Body of pancreas (tissue), 4 donors: Measurements from ENCODE around the gene KRT76. TPM values are rescaled to one million over a fixed set of nuclear protein-coding genes. Genes with fewer than 3 reads are reported as not detected.

Source experiments
- ATAC-seq: fragments of 150-250 bp; one replicate; pipeline ENCODE4 v1.9.1; 2016
- DNase-seq, 4 donors: peaks; one replicate each; pipeline ENCODE4 v3.0.0-alpha.2; 2019
- H3K27ac ChIP-seq, 4 donors: fragments of 200-600 bp; sonication (generic); 1 replicate in 3 of 4; 2 replicates in 1 of 4; pipeline versions ENCODE4 v1.5.1 to v1.6.1; 2016 to 2019; ENCODE audit warnings: mild to moderate bottlenecking in 1 of 4, mixed read lengths in 1 of 4, moderate library complexity in 1 of 4
- H3K27me3 ChIP-seq, 2 donors: fragments of 200-600 bp; sonication (generic); one replicate each; pipeline ENCODE4 v1.6.0; 2016; ENCODE audit warnings: mild to moderate bottlenecking in 1 of 2
- H3K36me3 ChIP-seq, 2 donors: fragments of 200-600 bp; sonication (generic); replicated peaks in 1 of 2; 2 replicates each; pipeline ENCODE4 v1.5.1; 2016; ENCODE audit warnings: low read depth in 2 of 2; ENCODE audit not compliant: insufficient read depth in 1 of 2
- H3K4me1 ChIP-seq: fragments of 200-600 bp; sonication (generic); one replicate; pipeline ENCODE4 v1.6.0; 2016
- H3K4me3 ChIP-seq, 2 donors: fragments of 200-600 bp; sonication (generic); 1 replicate in 1 of 2; 2 replicates in 1 of 2; pipeline ENCODE4 v1.5.1; 2016 to 2019
- H3K9me3 ChIP-seq, 3 donors: fragments of 200-600 bp; sonication (generic); 1 replicate in 2 of 3; 2 replicates in 1 of 3; pipeline ENCODE4 v1.5.1; 2016
- CTCF ChIP-seq, 7 experiments: fragments of 450-650 bp in 4 of 7; fragments of 200-600 bp in 3 of 7; sonication (generic) in 3 of 7; IDR thresholded peaks; one replicate each; pipeline ENCODE4 v1.5.1; 2016 to 2019; ENCODE audit warnings: antibody characterized with exemption in 7 of 7
- POLR2A ChIP-seq, 3 donors: fragments of 450-650 bp; IDR thresholded peaks; one replicate each; pipeline ENCODE4 v1.6.1; 2016; ENCODE audit warnings: antibody characterized with exemption in 3 of 3, mild to moderate bottlenecking in 2 of 3
- WGBS, 2 donors: methylation state at CpG; one replicate each; pipeline ENCODE4 v1.1.5; 2017; 5-methylcytosine and 5-hydroxymethylcytosine counted together
- intact Hi-C: fragments of 100-400 bp; cut with DNase I; formaldehyde crosslinking; loops from one replicate; pipeline ENCODE4 v1.15.1; 2023
- total RNA-seq, 2 donors: library from RNA; depleted of rRNA; stranded (reverse); fragments of >200 nt; gene quantifications; one replicate each; pipeline ENCODE4 v1.1.0, GENCODE V29; 2016

KRT76 gene
- total RNA-seq, 2 donors from 2014 or later, result not detected

- intact Hi-C loops, result no loop called here
- 72 to 89% methylated on average over 5 to 7 of the region's 7 CpGs for WGBS, 2 donors
- Histone ChIP-seq H3K27ac (no peak overlapping the region), H3K9me3 (no peaks in the 10 kb centered on the region), H3K36me3 (no peaks in the 10 kb centered on the region), H3K4me3 (no peak overlapping the region), H3K27me3 (no peaks in the 10 kb centered on the region), H3K4me1 (no peaks in the 10 kb centered on the region)
- ATAC-seq (no peak), DNase-seq (no peak)
- TF ChIP-seq CTCF (IDR thresholded peaks at IDR 0.05) (no peak), POLR2A (IDR thresholded peaks at IDR 0.05) (no peak)
Observed at GRCh38 chr12:52819731-52820510, 42.8 kb upstream of the KRT76 start.

- TF ChIP-seq POLR2A (IDR thresholded peaks at IDR 0.05) (no peak), CTCF (IDR thresholded peaks at IDR 0.05) (no peak)
- Histone ChIP-seq H3K27me3 (no peaks in the 10 kb centered on the region), H3K36me3 (no peaks in the 10 kb centered on the region), H3K4me3 (no peak overlapping the region), H3K9me3 (no peaks in the 10 kb centered on the region), H3K27ac (no peak overlapping the region), H3K4me1 (peaks cover 7% of the 10 kb centered on the region)
- intact Hi-C loops, result no loop called here
- no peak for ATAC-seq
- WGBS, 2 donors, result 50 to 58% methylated on average over 7 of the region's 7 CpGs
- DNase-seq, result no peak
Observed at GRCh38 chr12:52818887-52819420, 41.8 kb upstream of the KRT76 start.

- Histone ChIP-seq H3K36me3 (no peaks in the 10 kb centered on the region), H3K9me3 (no peaks in the 10 kb centered on the region), H3K27ac (no peak overlapping the region), H3K4me3 (no peak overlapping the region), H3K27me3 (no peaks in the 10 kb centered on the region), H3K4me1 (peaks cover 9% of the 10 kb centered on the region)
- no peak for ATAC-seq
- TF ChIP-seq CTCF (IDR thresholded peaks at IDR 0.05) (no peak), POLR2A (IDR thresholded peaks at IDR 0.05) (no peak)
- WGBS, 2 donors, result 65 to 66% methylated on average over 5 to 7 of the region's 7 CpGs
- DNase-seq, result no peak
- intact Hi-C loops, result no loop called here
Observed at GRCh38 chr12:52818388-52818787, 41.2 kb upstream of the KRT76 start.

DNA sequence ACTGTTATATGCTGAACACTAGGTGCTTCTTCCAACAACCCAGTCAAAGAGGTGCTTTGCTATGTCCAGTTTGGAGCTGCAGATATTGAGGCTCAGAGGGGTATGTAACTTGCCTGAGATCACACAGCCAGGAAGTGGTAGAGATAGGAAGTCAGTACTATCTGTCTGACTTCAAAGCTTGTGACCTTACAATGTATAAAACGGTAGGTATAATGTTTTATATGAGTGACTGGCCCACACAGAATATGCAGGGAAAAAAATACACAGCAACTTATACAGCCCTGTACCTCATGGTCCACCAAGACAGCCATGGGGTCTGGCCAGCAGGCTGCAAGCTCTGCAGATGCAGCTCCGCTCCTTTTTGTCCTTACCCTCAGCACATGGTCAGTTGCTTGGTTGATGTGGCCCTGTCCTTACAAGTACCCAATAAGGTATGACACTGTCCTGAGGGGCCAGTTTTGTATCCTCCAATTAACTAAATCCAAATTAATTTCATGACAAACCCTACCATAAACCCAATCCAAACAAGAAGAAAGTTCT is 40.6 kb upstream of the KRT76 start:
- Histone ChIP-seq H3K4me3 (no peak overlapping the region), H3K36me3 (no peaks in the 10 kb centered on the region), H3K4me1 (peaks cover 9% of the 10 kb centered on the region), H3K27me3 (no peaks in the 10 kb centered on the region), H3K27ac (no peak overlapping the region), H3K9me3 (no peaks in the 10 kb centered on the region)
- TF ChIP-seq POLR2A (IDR thresholded peaks at IDR 0.05) (no peak), CTCF (IDR thresholded peaks at IDR 0.05) (no peak)
- DNase-seq (no peak), ATAC-seq (no peak)
- intact Hi-C loops, result no loop called here
- 60% methylated on average over 2 of the region's 2 CpGs for WGBS, 2 donors
